Choroid plexus epithelial cell (primary cell): ENCODE measurements around the gene PLA2G4C.

Experiments used
- DNase-seq: peaks from one replicate; pipeline ENCODE4 v3.0.0-alpha.2; 2010; ENCODE audit warnings: low read depth
- H3K4me3 ChIP-seq: 2 replicates; pipeline ENCODE4 v1.5.1; 2011; ENCODE audit warnings: low read depth, mild to moderate bottlenecking, control low read depth, low read length, moderate library complexity
- TF ChIP-seq, protein P1 (sequence below): conservative IDR thresholded peaks from 2 replicates; pipeline ENCODE4 v1.5.1; 2011; ENCODE audit warnings: low read depth, mild to moderate bottlenecking, control low read depth, inconsistent platforms, low read length, moderate library complexity

The PLA2G4C gene, protein sequence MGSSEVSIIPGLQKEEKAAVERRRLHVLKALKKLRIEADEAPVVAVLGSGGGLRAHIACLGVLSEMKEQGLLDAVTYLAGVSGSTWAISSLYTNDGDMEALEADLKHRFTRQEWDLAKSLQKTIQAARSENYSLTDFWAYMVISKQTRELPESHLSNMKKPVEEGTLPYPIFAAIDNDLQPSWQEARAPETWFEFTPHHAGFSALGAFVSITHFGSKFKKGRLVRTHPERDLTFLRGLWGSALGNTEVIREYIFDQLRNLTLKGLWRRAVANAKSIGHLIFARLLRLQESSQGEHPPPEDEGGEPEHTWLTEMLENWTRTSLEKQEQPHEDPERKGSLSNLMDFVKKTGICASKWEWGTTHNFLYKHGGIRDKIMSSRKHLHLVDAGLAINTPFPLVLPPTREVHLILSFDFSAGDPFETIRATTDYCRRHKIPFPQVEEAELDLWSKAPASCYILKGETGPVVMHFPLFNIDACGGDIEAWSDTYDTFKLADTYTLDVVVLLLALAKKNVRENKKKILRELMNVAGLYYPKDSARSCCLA

GRCh38 chr19:48110350-48110966, at the start of gene PLA2G4C:
PLA2G4C (minus strand) TSS chr19:48110817; CDS start chr19:48106529, 4,288 bp downstream.
- DNase-seq, result peak; percentile 93
- TF ChIP-seq, protein P1, sequence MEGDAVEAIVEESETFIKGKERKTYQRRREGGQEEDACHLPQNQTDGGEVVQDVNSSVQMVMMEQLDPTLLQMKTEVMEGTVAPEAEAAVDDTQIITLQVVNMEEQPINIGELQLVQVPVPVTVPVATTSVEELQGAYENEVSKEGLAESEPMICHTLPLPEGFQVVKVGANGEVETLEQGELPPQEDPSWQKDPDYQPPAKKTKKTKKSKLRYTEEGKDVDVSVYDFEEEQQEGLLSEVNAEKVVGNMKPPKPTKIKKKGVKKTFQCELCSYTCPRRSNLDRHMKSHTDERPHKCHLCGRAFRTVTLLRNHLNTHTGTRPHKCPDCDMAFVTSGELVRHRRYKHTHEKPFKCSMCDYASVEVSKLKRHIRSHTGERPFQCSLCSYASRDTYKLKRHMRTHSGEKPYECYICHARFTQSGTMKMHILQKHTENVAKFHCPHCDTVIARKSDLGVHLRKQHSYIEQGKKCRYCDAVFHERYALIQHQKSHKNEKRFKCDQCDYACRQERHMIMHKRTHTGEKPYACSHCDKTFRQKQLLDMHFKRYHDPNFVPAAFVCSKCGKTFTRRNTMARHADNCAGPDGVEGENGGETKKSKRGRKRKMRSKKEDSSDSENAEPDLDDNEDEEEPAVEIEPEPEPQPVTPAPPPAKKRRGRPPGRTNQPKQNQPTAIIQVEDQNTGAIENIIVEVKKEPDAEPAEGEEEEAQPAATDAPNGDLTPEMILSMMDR, result no peak
- H3K4me3 ChIP-seq, result peak within 1 kb of the TSS; percentile 63

GRCh38 chr19:48158210-48158790, 47.7 kb upstream of the PLA2G4C start:
- no peak overlapping the region for H3K4me3 ChIP-seq
- DNase-seq, result no peak
- TF ChIP-seq, protein P1, result no peak

DNA sequence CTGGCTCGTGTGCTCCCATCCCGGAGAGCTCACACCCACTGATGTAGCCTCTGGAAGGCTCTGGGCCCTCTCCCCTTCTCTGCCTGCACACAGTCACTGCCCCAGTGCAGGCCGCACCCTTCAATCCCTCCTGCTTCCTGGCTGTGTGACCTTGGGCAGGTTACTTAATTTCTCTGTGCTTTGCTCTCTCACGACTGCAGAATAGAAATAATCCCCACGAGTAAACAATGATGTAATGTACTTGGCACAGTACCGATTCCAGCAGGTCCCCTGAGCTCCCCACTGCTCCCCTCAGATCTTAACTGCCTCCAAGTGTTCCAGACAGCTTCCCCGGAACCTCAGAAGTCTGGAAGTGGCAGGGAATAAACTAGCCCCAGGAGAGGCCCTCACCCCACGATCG, 43.4 kb upstream of the PLA2G4C start:
- TF ChIP-seq, protein P1, result no peak
- H3K4me3 ChIP-seq, result no peak overlapping the region
- DNase-seq, result peak; percentile 25

DNA sequence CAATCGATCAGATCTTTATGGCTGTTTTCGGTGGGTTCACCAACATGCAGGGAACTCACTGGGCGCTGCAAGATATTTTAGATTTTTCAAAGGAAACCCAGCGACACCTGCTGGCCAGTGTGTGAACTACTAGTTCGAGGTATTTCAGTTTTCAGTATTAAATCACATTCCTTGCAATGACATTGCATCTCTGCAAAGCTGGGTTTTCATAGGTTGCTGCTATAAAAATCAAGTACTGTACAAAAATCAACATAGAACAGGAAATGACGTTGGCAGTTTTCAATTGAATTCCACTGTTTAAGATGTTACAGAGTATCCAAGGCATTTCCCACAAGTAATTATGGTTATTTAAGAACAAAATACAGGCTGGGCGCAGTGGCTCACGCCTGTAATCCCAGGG, 41.9 kb upstream of the PLA2G4C start:
- DNase-seq, result peak; percentile 77
- H3K4me3 ChIP-seq, result no peak overlapping the region
- TF ChIP-seq, protein P1, result peak; percentile 81

- TF ChIP-seq, protein P1, result no peak
- no peak overlapping the region for H3K4me3 ChIP-seq
- no peak for DNase-seq
Measured at GRCh38 chr19:48149430-48149829, 38.8 kb upstream of the PLA2G4C start.

DNA sequence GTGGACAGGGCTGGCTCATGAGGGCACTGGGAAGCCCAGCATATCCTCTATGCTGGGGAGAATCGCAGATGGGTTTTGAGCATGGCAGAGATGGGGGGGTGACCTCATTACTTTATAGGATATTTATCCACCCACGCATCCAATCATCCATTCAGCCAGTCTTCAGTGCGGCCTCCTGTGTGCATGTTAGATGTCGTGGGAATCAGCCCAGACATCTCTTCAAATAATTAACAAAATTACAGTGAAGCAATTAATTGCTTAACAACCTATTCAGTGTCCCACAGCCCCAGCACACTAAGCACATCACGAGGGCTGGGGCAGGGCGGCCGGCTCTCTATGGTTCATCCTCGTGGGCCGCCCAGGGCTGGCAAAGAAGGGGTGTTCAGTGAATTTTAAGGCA, 38.0 kb upstream of the PLA2G4C start:
- H3K4me3 ChIP-seq, result no peak overlapping the region
- no peak for DNase-seq
- TF ChIP-seq, protein P1, result no peak
